Fibroblast of villous mesenchyme (primary cell): Measurements from ENCODE around the gene UVRAG. TPM values are rescaled to one million over a fixed set of nuclear protein-coding genes. Genes with fewer than 3 reads are reported as not detected.
"Not testable (repeated sequence)": the region's sequence is repeated elsewhere in the genome, so short reads cannot be mapped to it uniquely, and the experiment has no call there.

Experiments
- DNase-seq: peaks from one replicate; pipeline ENCODE4 v3.0.0-alpha.2; 2010; ENCODE audit warnings: low read depth
- H3K4me3 ChIP-seq: 2 replicates; pipeline ENCODE4 v1.5.1; 2011; ENCODE audit warnings: low read depth, mild to moderate bottlenecking, low read length
- total RNA-seq: library from RNA; depleted of rRNA; stranded (reverse); fragments of >200 nt; gene quantifications from 2 replicates; pipeline ENCODE4 v1.2.3, GENCODE V29; 2012
- TF ChIP-seq, protein P1 (sequence below): IDR thresholded peaks from 2 replicates; pipeline ENCODE4 v1.5.1; 2012; ENCODE audit warnings: low read depth, mild to moderate bottlenecking, low read length; ENCODE audit not compliant: insufficient read depth

The UVRAG gene
- total RNA-seq, 1 donor, result 37.1 TPM

DNA sequence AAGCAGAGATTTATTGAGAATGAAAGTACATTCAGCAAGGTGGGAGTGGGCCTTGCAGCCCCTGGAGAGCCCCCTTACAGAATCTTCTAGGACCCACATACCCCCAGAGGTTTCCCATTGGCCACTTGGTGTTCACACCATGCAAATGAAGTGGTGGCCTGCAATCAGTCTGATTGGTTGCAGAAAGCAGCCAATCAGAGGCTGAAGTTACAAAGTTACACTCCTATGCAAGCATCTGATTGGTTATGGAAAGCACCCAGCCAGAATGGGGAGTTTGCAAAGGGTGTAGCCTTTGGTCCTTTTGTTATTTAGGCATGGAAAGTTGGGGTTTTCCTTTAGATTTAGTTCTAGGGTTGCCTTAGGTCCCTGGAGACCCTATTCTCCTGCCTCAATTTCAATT is 34.9 kb downstream of the UVRAG start:
- TF ChIP-seq, protein P1, sequence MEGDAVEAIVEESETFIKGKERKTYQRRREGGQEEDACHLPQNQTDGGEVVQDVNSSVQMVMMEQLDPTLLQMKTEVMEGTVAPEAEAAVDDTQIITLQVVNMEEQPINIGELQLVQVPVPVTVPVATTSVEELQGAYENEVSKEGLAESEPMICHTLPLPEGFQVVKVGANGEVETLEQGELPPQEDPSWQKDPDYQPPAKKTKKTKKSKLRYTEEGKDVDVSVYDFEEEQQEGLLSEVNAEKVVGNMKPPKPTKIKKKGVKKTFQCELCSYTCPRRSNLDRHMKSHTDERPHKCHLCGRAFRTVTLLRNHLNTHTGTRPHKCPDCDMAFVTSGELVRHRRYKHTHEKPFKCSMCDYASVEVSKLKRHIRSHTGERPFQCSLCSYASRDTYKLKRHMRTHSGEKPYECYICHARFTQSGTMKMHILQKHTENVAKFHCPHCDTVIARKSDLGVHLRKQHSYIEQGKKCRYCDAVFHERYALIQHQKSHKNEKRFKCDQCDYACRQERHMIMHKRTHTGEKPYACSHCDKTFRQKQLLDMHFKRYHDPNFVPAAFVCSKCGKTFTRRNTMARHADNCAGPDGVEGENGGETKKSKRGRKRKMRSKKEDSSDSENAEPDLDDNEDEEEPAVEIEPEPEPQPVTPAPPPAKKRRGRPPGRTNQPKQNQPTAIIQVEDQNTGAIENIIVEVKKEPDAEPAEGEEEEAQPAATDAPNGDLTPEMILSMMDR, result no peak
- DNase-seq, result no peak
- H3K4me3 ChIP-seq, result no peak overlapping the region

- DNase-seq, result peak; percentile 51
These were observed 35.8 kb downstream of the UVRAG start for GRCh38 chr11:75850787-75851186.

DNA sequence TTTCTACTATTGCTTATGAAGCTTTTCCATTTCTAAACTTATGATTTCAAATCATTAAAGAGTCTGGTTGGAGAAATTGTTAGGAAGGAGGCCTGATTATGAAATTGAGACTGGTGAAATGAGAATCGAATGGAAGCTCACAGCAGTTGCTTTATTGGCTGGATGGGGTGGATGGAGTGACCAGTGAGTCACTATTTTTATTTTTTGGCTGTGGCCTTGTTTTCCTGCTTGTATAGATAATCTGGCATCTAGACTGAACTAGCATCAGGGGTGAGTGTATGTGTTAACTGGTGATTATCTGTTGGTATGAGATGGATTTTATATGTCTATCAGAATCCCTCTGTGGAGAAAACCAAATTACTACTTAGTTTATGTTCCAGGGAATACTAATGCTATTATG is 36.2 kb downstream of the UVRAG start:
- TF ChIP-seq, protein P1, result no peak
- H3K4me3 ChIP-seq, result no peak overlapping the region
- peak; percentile 49 for DNase-seq

More at GRCh38 chr11:75850787-75851186, 35.8 kb downstream of the UVRAG start:
- H3K4me3 ChIP-seq, result no peak overlapping the region
- TF ChIP-seq, protein P1, result no peak

DNA sequence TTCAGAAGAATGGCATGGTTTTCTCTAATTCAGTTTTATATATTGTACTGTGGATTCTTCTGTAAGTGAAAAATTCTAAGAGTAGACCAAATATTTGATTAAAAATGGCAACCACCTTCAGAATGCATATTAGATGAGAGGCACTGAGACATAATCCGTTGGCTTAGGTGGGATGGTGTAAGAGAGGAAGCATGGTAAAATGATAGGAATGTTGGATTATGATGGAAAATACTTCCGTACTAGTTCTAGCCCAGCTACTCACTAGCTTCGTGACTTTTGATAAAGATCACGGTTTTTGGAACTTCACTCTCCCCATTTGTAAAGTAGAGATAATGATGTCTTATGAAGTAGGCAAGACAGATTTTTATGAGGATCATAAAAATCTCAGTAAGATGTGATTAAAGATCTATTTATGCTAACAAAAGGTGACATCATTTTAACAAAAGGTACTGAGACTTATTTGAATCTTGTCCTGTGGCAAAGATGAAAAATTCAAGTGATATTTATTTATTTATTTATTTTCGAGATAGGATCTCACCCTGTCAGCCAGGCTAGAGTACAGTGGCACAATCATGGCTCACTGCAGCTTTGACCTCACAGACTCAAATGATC is 37.5 kb downstream of the UVRAG start:
- DNase-seq, result no peak
- H3K4me3 ChIP-seq, result no peak overlapping the region
- TF ChIP-seq, protein P1, result no peak

DNA sequence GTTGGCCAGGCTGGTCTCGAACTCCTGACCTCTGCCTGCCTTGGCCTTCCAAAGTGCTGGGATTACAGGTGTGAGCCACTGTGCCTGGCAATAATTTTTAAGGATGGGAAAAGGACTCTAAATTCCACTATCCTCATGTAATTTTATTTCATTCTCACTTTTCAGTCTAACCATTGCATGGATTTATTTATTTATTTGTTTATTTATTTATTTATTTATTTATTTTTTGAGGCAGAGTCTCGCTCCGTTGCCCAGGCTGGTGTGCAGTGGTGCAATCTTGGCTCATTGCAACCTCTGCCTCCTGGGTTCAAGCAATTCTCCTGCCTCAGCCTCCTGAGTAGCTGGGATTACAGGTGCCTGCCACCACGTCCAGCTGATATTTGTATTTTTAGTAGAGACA is 38.6 kb downstream of the UVRAG start:
- not testable (repeated sequence) for H3K4me3 ChIP-seq, DNase-seq

- DNase-seq, result no peak
- TF ChIP-seq, protein P1, result no peak
- H3K4me3 ChIP-seq, result no peak overlapping the region
These were observed 39.0 kb downstream of the UVRAG start for GRCh38 chr11:75853971-75854370.

GRCh38 chr11:75855206-75855605 is 40.2 kb downstream of the UVRAG start:
- no peak for DNase-seq
- TF ChIP-seq, protein P1, result no peak
- no peak overlapping the region for H3K4me3 ChIP-seq
